Hematopoietic multipotent progenitor cell treated with erythropoietin and hydrocortisone succinate and interleukin-3 and kit ligand, for 15 days (in vitro differentiated cells): ENCODE measurements around the gene DNASE1L3.
"Not testable (repeated sequence)": the region's sequence is repeated elsewhere in the genome, so short reads cannot be mapped to it uniquely, and the experiment has no call there.

Source experiments
- DNase-seq: peaks from one replicate; pipeline ENCODE4 v3.0.0-alpha.2; 2015; ENCODE audit warnings: low spot score

The DNASE1L3 gene, protein sequence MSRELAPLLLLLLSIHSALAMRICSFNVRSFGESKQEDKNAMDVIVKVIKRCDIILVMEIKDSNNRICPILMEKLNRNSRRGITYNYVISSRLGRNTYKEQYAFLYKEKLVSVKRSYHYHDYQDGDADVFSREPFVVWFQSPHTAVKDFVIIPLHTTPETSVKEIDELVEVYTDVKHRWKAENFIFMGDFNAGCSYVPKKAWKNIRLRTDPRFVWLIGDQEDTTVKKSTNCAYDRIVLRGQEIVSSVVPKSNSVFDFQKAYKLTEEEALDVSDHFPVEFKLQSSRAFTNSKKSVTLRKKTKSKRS

GRCh38 chr3:58210761-58211460 is at the start of gene DNASE1L3:
DNASE1L3 (minus strand) TSS chr3:58210972; CDS start chr3:58210906, 66 bp downstream.
- DNase-seq, result no peak

GRCh38 chr3:58260261-58260731 is 49.5 kb upstream of the DNASE1L3 start:
- no peak for DNase-seq

- DNase-seq, result no peak
These were observed 47.8 kb upstream of the DNASE1L3 start for GRCh38 chr3:58258392-58259055.

DNA sequence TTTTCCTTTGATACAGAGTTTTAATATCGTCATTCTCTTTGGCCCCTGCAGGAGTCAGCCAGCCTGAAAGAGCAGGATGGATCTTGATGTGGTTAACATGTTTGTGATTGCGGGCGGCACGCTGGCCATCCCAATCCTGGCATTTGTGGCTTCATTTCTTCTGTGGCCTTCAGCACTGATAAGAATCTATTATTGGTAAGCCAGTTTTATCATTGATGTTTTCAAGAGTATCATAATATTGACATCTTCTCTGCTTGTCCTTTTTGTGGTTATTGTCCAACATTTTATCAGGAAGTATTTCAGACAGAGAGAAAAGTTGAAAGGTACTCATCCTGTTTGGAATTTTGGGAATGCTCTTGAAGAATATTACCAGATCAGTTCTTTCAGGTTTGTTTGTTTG is 45.7 kb upstream of the DNASE1L3 start:
- DNase-seq, result no peak

DNA sequence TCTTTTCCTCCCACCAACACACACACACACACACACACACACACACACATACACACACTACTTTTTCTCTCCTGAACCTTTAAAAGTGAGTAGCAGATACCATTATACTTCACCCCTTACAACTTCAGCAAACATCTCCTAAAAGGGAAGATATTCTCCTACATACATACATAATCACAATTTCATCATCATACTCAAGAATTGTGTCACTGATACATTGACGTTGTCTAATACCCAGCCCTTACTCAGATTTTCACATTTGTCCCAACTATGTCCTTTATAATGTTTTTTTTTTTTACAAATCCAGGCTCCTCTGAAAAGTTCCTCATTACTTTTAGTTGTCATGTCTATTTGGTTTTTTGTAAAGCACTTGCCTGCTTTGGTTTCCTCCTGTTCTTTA is 45.3 kb upstream of the DNASE1L3 start:
- DNase-seq, result no peak

DNA sequence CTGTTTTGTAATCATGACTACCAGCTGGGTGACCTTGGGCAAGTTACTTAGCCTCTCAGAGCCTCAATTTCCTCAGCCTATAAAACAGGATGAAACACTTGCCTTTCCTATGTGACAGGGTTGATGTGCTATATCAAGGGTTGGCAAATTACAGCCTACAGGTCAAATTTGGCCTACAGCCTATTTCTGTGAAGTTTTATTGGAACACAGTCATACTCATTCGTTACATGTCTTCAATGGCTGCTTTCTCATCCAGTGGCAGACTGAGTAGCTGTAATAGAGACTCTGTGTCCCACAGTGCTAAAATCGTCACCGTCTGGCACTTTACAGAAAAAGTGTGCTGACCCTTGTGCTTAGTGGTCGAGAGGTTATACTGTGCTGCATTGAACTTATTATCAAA is 43.4 kb upstream of the DNASE1L3 start:
- no peak for DNase-seq

- no peak for DNase-seq
These were observed 40.9 kb upstream of the DNASE1L3 start for GRCh38 chr3:58251631-58252035.

- DNase-seq, result no peak
These were observed 39.4 kb upstream of the DNASE1L3 start for GRCh38 chr3:58250093-58250707.

GRCh38 chr3:58249358-58250092 is 38.8 kb upstream of the DNASE1L3 start:
- DNase-seq, result no peak

DNA sequence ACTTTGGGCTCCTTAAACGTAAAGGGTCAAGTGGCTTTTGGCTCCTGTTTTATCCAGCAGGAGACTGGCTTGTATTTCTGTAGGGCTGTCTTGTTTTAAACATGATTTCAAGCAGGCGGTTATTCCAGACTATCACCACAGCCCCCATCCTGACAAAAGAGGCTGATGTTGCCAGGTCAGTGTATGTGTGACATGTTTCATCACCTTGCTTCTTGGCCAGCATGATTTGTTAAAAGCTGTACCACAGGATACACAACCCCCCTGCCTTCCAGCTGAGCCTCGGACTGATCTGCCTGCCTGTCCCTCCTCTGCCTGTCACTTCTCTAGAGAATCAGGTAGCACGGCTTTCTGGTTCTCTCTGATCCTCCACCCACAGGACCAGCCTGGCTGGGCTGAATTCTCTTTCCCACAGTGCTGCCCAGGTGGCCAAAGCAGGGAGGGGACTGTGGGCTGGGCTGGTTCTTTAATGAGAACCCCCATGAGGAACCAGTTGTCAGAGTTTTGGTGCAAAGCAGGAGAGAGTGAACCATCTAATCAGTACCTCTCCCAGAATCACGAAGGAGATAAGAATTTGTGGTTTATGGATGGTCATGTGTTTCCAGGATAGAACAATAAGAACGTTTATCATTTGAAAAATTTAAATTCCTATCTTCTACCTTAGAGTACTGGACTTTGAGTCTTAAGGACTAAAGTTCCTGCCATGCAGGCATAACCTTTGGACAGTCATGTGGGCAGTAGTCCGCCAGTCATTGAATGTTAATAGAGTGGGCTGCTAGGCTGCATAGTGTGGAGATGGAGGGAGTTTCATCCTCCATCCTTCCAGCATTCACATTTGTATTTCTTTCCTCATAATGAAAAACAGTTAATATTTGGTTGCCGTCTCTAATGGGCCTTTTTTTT is 35.6 kb upstream of the DNASE1L3 start:
- DNase-seq, result no peak

GRCh38 chr3:58243976-58244585 is 33.3 kb upstream of the DNASE1L3 start:
- DNase-seq, result no peak

GRCh38 chr3:58242860-58243259 is 32.1 kb upstream of the DNASE1L3 start:
- DNase-seq, result not testable (repeated sequence)

DNA sequence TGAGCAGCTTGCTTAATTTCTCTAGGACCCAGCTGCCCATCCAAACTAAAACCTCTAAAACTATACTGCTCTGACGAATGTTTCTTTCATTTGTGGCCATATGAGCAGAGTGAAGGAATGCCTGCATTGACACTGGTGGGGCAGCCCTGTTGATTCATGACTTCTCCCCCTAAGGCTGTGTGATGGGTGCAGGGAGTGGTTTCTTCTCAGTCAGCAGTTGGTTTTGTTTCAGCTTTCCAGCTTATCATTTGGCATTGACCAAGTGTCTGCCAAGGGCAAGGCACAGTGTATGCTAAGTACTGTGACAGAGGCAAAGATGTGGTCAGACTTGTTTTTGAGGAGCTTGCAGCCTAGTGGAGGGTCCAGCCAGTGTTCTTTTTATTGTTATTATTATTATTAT is 31.6 kb upstream of the DNASE1L3 start:
- DNase-seq, result no peak

- no peak for DNase-seq
These were observed 30.7 kb upstream of the DNASE1L3 start for GRCh38 chr3:58241306-58242044.

DNA sequence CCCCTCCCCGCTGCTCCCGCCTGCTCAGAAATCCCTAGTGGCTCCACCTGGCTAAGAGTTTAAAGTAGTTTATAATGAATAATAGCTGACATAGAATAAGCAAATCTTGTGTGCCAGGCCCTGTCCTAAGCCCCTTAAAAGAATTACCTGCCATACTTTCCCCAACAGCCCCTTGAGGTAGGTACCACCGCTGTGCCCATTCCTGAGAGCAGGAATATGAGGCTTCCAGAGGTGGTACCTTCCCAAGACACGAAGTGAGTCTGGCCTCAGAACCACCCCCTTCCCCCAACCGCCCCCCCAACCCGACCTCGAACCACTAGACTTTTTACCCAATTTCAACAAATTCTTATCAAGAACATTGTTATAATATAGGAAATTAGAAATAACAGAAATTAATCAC is 28.1 kb upstream of the DNASE1L3 start:
- no peak for DNase-seq

GRCh38 chr3:58237941-58238681 is 27.3 kb upstream of the DNASE1L3 start:
- DNase-seq, result no peak

GRCh38 chr3:58237238-58237940 is 26.6 kb upstream of the DNASE1L3 start, which contains the start of gene ABHD6:
ABHD6 (plus strand) TSS chr3:58237792; CDS start chr3:58256587, 18,795 bp downstream.
- DNase-seq, result peak; percentile 76
